Transverse colon (tissue), 4 donors: ENCODE measurements around the gene MRPL28. TPM values are rescaled to one million over a fixed set of nuclear protein-coding genes. Genes with fewer than 3 reads are reported as not detected.

Experiments used
- DNase-seq: peaks from one replicate; pipeline ENCODE4 v3.0.0-alpha.2; 2019
- H3K27ac ChIP-seq, 4 donors: fragments of 200-600 bp; sonication (generic); 2 replicates each; pipeline ENCODE4 v1.5.1; 2016 to 2018; ENCODE audit warnings: inconsistent platforms in 4 of 4
- H3K27me3 ChIP-seq: fragments of 200-600 bp; sonication (generic); 2 replicates; pipeline ENCODE4 v1.5.1; 2017; ENCODE audit warnings: inconsistent platforms
- H3K36me3 ChIP-seq, 4 donors: fragments of 200-600 bp; sonication (generic); 2 replicates each; pipeline ENCODE4 v1.5.1; 2017 to 2019; ENCODE audit warnings: inconsistent platforms in 4 of 4
- H3K4me1 ChIP-seq, 4 donors: fragments of 200-600 bp; sonication (generic); 2 replicates each; pipeline ENCODE4 v1.5.1; 2017 to 2020; ENCODE audit warnings: inconsistent platforms in 4 of 4
- H3K4me3 ChIP-seq, 4 donors: fragments of 200-600 bp; sonication (generic); 1 replicate in 1 of 4; 2 replicates in 3 of 4; pipeline versions ENCODE4 v1.5.1 to v1.6.1; 2017 to 2019; ENCODE audit warnings: inconsistent platforms in 4 of 4
- H3K9me3 ChIP-seq, 2 donors: fragments of 200-600 bp; sonication (generic); 2 replicates each; pipeline ENCODE4 v1.5.1; 2017 to 2019; ENCODE audit warnings: inconsistent platforms in 2 of 2
- EP300 ChIP-seq: sonication (generic); formaldehyde crosslinking; IDR thresholded peaks from one replicate; pipeline ENCODE4 v1.6.1; 2017; ENCODE audit warnings: antibody characterized with exemption, low read depth
- POLR2A ChIP-seq: fragments of 450-650 bp; IDR thresholded peaks from one replicate; pipeline ENCODE4 v1.6.1; 2016; ENCODE audit warnings: antibody characterized with exemption, mild to moderate bottlenecking, moderate library complexity
- POLR2AphosphoS5 ChIP-seq, 3 donors: sonication (generic); formaldehyde crosslinking; IDR thresholded peaks; one replicate each; pipeline ENCODE4 v1.6.1; 2016; ENCODE audit warnings: antibody characterized with exemption in 3 of 3
- WGBS, 2 donors: methylation state at CpG; one replicate each; pipeline ENCODE4 v1.1.5; 2018; ENCODE audit warnings: low coverage in 1 of 2; 5-methylcytosine and 5-hydroxymethylcytosine counted together
- in situ Hi-C, 4 donors: fragments of 200-750 bp; cut with MboI; loops; one replicate each; pipeline versions ENCODE4 v1.15.0 to v1.15.1; 2017; ENCODE audit warnings: low sequenced_read_pairs in 3 of 4, low pct_ligation_motif_present in 1 of 4, low pct_unique_long_range_greater_than_20kb in 1 of 4
- intact Hi-C: fragments of 100-400 bp; cut with DNase I; formaldehyde crosslinking; loops from one replicate; pipeline ENCODE4 v1.15.1; 2023; ENCODE audit warnings: low total_unique reads
- total RNA-seq, 4 donors: library from RNA; depleted of rRNA; stranded (reverse); fragments of >200 nt; gene quantifications; one replicate each; pipeline ENCODE4 v1.1.0, GENCODE V29; 2016
- TF ChIP-seq, protein P1 (sequence below), 5 experiments: fragments of 200-600 bp in 3 of 5; fragments of 450-650 bp in 2 of 5; sonication (generic) in 3 of 5; IDR thresholded peaks; 1 replicate in 2 of 5; 2 replicates in 3 of 5; pipeline ENCODE4 v1.5.1; 2016 to 2017; ENCODE audit warnings: antibody characterized with exemption in 5 of 5, inconsistent platforms in 3 of 5, mild to moderate bottlenecking in 2 of 5, moderate library complexity in 1 of 5

The MRPL28 gene
- total RNA-seq, 4 donors from 2014 or later: 24.7 to 81.2 (median 53.0) TPM

- intact Hi-C loops (no loop called here), in situ Hi-C loops (no loop called here)
- Histone ChIP-seq H3K36me3 (no peaks in the 10 kb centered on the region), H3K9me3 (no peaks in the 10 kb centered on the region), H3K27me3 (no peaks in the 10 kb centered on the region), H3K4me1 (peaks cover 6 to 33% (median 17%) of the 10 kb centered on the region in 4 donors), H3K4me3 (peak overlapping the region in 2 of 4 donors; percentile 68 to 81), H3K27ac (peak overlapping the region; percentile 79 to 93 (median 90))
- TF ChIP-seq, protein P1, sequence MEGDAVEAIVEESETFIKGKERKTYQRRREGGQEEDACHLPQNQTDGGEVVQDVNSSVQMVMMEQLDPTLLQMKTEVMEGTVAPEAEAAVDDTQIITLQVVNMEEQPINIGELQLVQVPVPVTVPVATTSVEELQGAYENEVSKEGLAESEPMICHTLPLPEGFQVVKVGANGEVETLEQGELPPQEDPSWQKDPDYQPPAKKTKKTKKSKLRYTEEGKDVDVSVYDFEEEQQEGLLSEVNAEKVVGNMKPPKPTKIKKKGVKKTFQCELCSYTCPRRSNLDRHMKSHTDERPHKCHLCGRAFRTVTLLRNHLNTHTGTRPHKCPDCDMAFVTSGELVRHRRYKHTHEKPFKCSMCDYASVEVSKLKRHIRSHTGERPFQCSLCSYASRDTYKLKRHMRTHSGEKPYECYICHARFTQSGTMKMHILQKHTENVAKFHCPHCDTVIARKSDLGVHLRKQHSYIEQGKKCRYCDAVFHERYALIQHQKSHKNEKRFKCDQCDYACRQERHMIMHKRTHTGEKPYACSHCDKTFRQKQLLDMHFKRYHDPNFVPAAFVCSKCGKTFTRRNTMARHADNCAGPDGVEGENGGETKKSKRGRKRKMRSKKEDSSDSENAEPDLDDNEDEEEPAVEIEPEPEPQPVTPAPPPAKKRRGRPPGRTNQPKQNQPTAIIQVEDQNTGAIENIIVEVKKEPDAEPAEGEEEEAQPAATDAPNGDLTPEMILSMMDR (IDR thresholded peaks at IDR 0.05): no peak
- no peak for TF ChIP-seq EP300
- TF ChIP-seq POLR2A: no peak
- no peak for TF ChIP-seq POLR2AphosphoS5 (IDR thresholded peaks at IDR 0.05)
- DNase-seq: no peak
- WGBS, 2 donors: 22 to 24% methylated on average over 2 to 3 of the region's 3 CpGs
Observed at GRCh38 chr16:396199-396598, 25.9 kb upstream of the MRPL28 start.

GRCh38 chr16:392450-393030 is 22.2 kb upstream of the MRPL28 start:
- in situ Hi-C loops: no loop called here
- H3K4me1 ChIP-seq: peaks cover 0 to 11% (median 5%) of the 10 kb centered on the region in 4 donors
- no peaks in the 10 kb centered on the region for H3K9me3 ChIP-seq
- WGBS, 2 donors: 83 to 90% methylated on average over 2 to 7 of the region's 7 CpGs
- no peak overlapping the region for H3K27ac ChIP-seq
- intact Hi-C loops: no loop called here
- no peak for TF ChIP-seq POLR2A
- no peak overlapping the region for H3K4me3 ChIP-seq
- no peaks in the 10 kb centered on the region for H3K36me3 ChIP-seq
- DNase-seq: no peak
- H3K27me3 ChIP-seq: no peaks in the 10 kb centered on the region

GRCh38 chr16:391885-392335 is 21.6 kb upstream of the MRPL28 start:
- peaks cover 0 to 11% (median 5%) of the 10 kb centered on the region in 4 donors for H3K4me1 ChIP-seq
- intact Hi-C loops: no loop called here
- no peak overlapping the region for H3K4me3 ChIP-seq
- peak; percentile 65 for DNase-seq
- no peaks in the 10 kb centered on the region for H3K36me3 ChIP-seq
- TF ChIP-seq, protein P1 (IDR thresholded peaks at IDR 0.05): peak; percentile 54 to 63 (median 60)
- no peak for TF ChIP-seq POLR2AphosphoS5 (IDR thresholded peaks at IDR 0.05)
- no peaks in the 10 kb centered on the region for H3K9me3 ChIP-seq
- 60% methylated on average over 7 of the region's 7 CpGs; no CpG with 5 or more reads in 1 of the 2 donors for WGBS, 2 donors
- no peaks in the 10 kb centered on the region for H3K27me3 ChIP-seq
- in situ Hi-C loops: no loop called here
- no peak overlapping the region for H3K27ac ChIP-seq

- Histone ChIP-seq H3K4me3 (no peak overlapping the region), H3K9me3 (no peaks in the 10 kb centered on the region), H3K27me3 (no peaks in the 10 kb centered on the region), H3K27ac (no peak overlapping the region), H3K4me1 (peaks cover 0 to 4% (median 0%) of the 10 kb centered on the region in 4 donors), H3K36me3 (no peaks in the 10 kb centered on the region)
- DNase-seq: no peak
- 82 to 90% methylated on average over 2 to 10 of the region's 10 CpGs for WGBS, 2 donors
- TF ChIP-seq POLR2A: no peak
- TF ChIP-seq, protein P1 (IDR thresholded peaks at IDR 0.05): no peak
- TF ChIP-seq EP300: no peak
- in situ Hi-C loops (no loop called here), intact Hi-C loops (no loop called here)
Observed at GRCh38 chr16:389352-389751, 19.0 kb upstream of the MRPL28 start.
